GM12891 (cell line): Measurements from ENCODE around the gene SORCS2.

Source experiments
- DNase-seq: peaks from one replicate; pipeline ENCODE4 v3.0.0; 2011; ENCODE audit warnings: low spot score; ENCODE audit not compliant: insufficient read length
- FAIRE-seq: peaks from 2 replicates; lab custom pipeline; 2011; peaks lifted over from hg19 to GRCh38; lab: Jason Lieb, UNC
- PAX5 ChIP-seq: IDR thresholded peaks from 2 replicates; pipeline ENCODE4 v1.6.1; 2011; ENCODE audit warnings: low read length, moderate library complexity, mild to moderate bottlenecking; ENCODE audit not compliant: insufficient read depth, severe bottlenecking
- POLR2A ChIP-seq: IDR thresholded peaks from 2 replicates; pipeline ENCODE4 v1.6.1; 2011; ENCODE audit warnings: low read depth, low read length, control low read depth
- POLR2AphosphoS5 ChIP-seq: IDR thresholded peaks from 2 replicates; pipeline ENCODE4 v1.6.1; 2011; ENCODE audit warnings: low read depth, low read length, control low read depth
- POU2F2 ChIP-seq: IDR thresholded peaks from 2 replicates; pipeline ENCODE4 v1.6.1; 2011; ENCODE audit warnings: low read depth, mild to moderate bottlenecking, control low read depth, low read length, moderate library complexity
- SPI1 ChIP-seq: IDR thresholded peaks from 2 replicates; pipeline ENCODE4 v1.6.1; 2011; ENCODE audit warnings: low read depth, low read length, control low read depth
- TAF1 ChIP-seq: IDR thresholded peaks from 2 replicates; pipeline ENCODE4 v1.6.1; 2011; ENCODE audit warnings: low read depth, low read length, control low read depth

SORCS2 gene

GRCh38 chr4:7537853-7538400 is 345.6 kb downstream of the SORCS2 start:
- FAIRE-seq (no peak), DNase-seq (no peak)
- no peak for TF ChIP-seq POLR2AphosphoS5

GRCh38 chr4:7538518-7538917 is 346.2 kb downstream of the SORCS2 start:
- TF ChIP-seq POLR2AphosphoS5 (no peak), POLR2A (no peak), SPI1 (no peak), PAX5 (no peak), TAF1 (no peak), POU2F2 (no peak)
- FAIRE-seq = no peak
- DNase-seq = no peak

- FAIRE-seq (no peak), DNase-seq (no peak)
- no peak for TF ChIP-seq POLR2AphosphoS5
- no peak for TF ChIP-seq POU2F2
- TF ChIP-seq POLR2A = no peak
- no peak for TF ChIP-seq PAX5
- TF ChIP-seq SPI1 = no peak
- TF ChIP-seq TAF1 = no peak
These were observed 346.8 kb downstream of the SORCS2 start for GRCh38 chr4:7539186-7539585.

GRCh38 chr4:7539659-7540058 is 347.3 kb downstream of the SORCS2 start:
- DNase-seq = peak; percentile 50
- TF ChIP-seq TAF1 = no peak
- TF ChIP-seq POU2F2 = no peak
- TF ChIP-seq POLR2A = no peak
- no peak for TF ChIP-seq POLR2AphosphoS5
- no peak for TF ChIP-seq SPI1
- TF ChIP-seq PAX5 = no peak
- no peak for FAIRE-seq

GRCh38 chr4:7540206-7540605 is 347.9 kb downstream of the SORCS2 start:
- no peak for TF ChIP-seq POLR2AphosphoS5
- no peak for TF ChIP-seq TAF1
- TF ChIP-seq POU2F2 = no peak
- TF ChIP-seq PAX5 = no peak
- TF ChIP-seq SPI1 = no peak
- no peak for TF ChIP-seq POLR2A
- FAIRE-seq (no peak), DNase-seq (no peak)

- no peak for DNase-seq
- TF ChIP-seq POLR2A (no peak), PAX5 (no peak), SPI1 (no peak), POU2F2 (no peak), TAF1 (no peak), POLR2AphosphoS5 (no peak)
- FAIRE-seq = no peak
These were observed 348.5 kb downstream of the SORCS2 start for GRCh38 chr4:7540654-7541413.

GRCh38 chr4:7541414-7541810 is 349.1 kb downstream of the SORCS2 start:
- no peak for DNase-seq
- TF ChIP-seq SPI1 = no peak
- no peak for TF ChIP-seq POLR2AphosphoS5
- TF ChIP-seq PAX5 = no peak
- TF ChIP-seq TAF1 = no peak
- no peak for TF ChIP-seq POU2F2
- no peak for TF ChIP-seq POLR2A
- no peak for FAIRE-seq

- FAIRE-seq (no peak), DNase-seq (no peak)
- TF ChIP-seq POLR2AphosphoS5 (no peak), POU2F2 (no peak), POLR2A (no peak), TAF1 (no peak), SPI1 (no peak), PAX5 (no peak)
These were observed 350.4 kb downstream of the SORCS2 start for GRCh38 chr4:7542781-7543180.

- TF ChIP-seq TAF1 = no peak
- TF ChIP-seq POU2F2 = no peak
- no peak for TF ChIP-seq SPI1
- no peak for TF ChIP-seq PAX5
- no peak for TF ChIP-seq POLR2AphosphoS5
- no peak for TF ChIP-seq POLR2A
- FAIRE-seq (no peak), DNase-seq (no peak)
These were observed 353.9 kb downstream of the SORCS2 start for GRCh38 chr4:7546152-7546808.

GRCh38 chr4:7546809-7547367 is 354.6 kb downstream of the SORCS2 start:
- FAIRE-seq = no peak
- TF ChIP-seq SPI1 (no peak), TAF1 (no peak), POLR2A (no peak), PAX5 (no peak), POLR2AphosphoS5 (no peak), POU2F2 (no peak)
- DNase-seq = no peak
